IgD-negative memory B cell (primary cell): Measurements from ENCODE around the gene ZNRF3. TPM values are rescaled to one million over a fixed set of nuclear protein-coding genes. Genes with fewer than 3 reads are reported as not detected.

Experiments used
- H3K27ac Mint-ChIP-seq, 3 donors: one replicate each; pipeline ENCODE4 v1.8.0; 2020 to 2022; ENCODE audit warnings: mild to moderate bottlenecking in 3 of 3, mixed read lengths in 3 of 3, moderate library complexity in 1 of 3
- H3K27me3 Mint-ChIP-seq: one replicate; pipeline ENCODE4 v1.8.0; 2021; ENCODE audit warnings: mixed read lengths
- H3K36me3 Mint-ChIP-seq: one replicate; pipeline ENCODE4 v1.8.0; 2020; ENCODE audit warnings: mild to moderate bottlenecking, mixed read lengths
- H3K4me1 Mint-ChIP-seq, 3 donors: one replicate each; pipeline ENCODE4 v1.8.0; 2020 to 2022; ENCODE audit warnings: mixed read lengths in 3 of 3, mild to moderate bottlenecking in 1 of 3
- H3K4me3 Mint-ChIP-seq, 4 donors: one replicate each; pipeline ENCODE4 v1.8.0; 2020 to 2022; ENCODE audit warnings: mild to moderate bottlenecking in 4 of 4, mixed read lengths in 4 of 4, moderate library complexity in 3 of 4
- H3K9me3 Mint-ChIP-seq, 3 donors: one replicate each; pipeline ENCODE4 v1.8.0; 2020 to 2021; ENCODE audit warnings: mixed read lengths in 3 of 3, mild to moderate bottlenecking in 1 of 3
- polyA plus RNA-seq: library from polyadenylated mRNA; unstranded; fragments of 300-500 nt; fragmentation: Illumina TruSeq; gene quantifications from one replicate; pipeline ENCODE4 v1.2.3, GENCODE V29; 2021

ZNRF3 gene
- polyA plus RNA-seq, 1 donor from 2014 or later, result 0.16 TPM

GRCh38 chr22:29093030-29093429, 209.7 kb downstream of the ZNRF3 start:
- Mint-ChIP-seq H3K4me3 (no peak overlapping the region), H3K36me3 (no peaks in the 10 kb centered on the region), H3K4me1 (peaks cover 0 to 3% (median 0%) of the 10 kb centered on the region in 3 donors), H3K27me3 (peaks cover 8% of the 10 kb centered on the region), H3K27ac (no peak overlapping the region), H3K9me3 (peaks cover 0 to 2% (median 0%) of the 10 kb centered on the region in 3 donors)

GRCh38 chr22:29093501-29094300, 210.3 kb downstream of the ZNRF3 start:
- Mint-ChIP-seq H3K9me3 (peaks cover 0 to 2% (median 0%) of the 10 kb centered on the region in 3 donors), H3K27me3 (peaks cover 7% of the 10 kb centered on the region), H3K36me3 (no peaks in the 10 kb centered on the region), H3K27ac (no peak overlapping the region), H3K4me3 (no peak overlapping the region), H3K4me1 (peaks cover 0 to 3% (median 0%) of the 10 kb centered on the region in 3 donors)

- Mint-ChIP-seq H3K4me1 (peaks cover 0 to 3% (median 0%) of the 10 kb centered on the region in 3 donors), H3K27ac (no peak overlapping the region), H3K27me3 (no peaks in the 10 kb centered on the region), H3K4me3 (no peak overlapping the region), H3K9me3 (peaks cover 0 to 2% (median 0%) of the 10 kb centered on the region in 3 donors), H3K36me3 (no peaks in the 10 kb centered on the region)
These were observed 212.1 kb downstream of the ZNRF3 start for GRCh38 chr22:29095459-29095858.

- H3K27ac Mint-ChIP-seq, result no peak overlapping the region
- no peaks in the 10 kb centered on the region for H3K27me3 Mint-ChIP-seq
- no peak overlapping the region for H3K4me3 Mint-ChIP-seq
- H3K9me3 Mint-ChIP-seq, result peaks cover 0 to 2% (median 0%) of the 10 kb centered on the region in 3 donors
- H3K36me3 Mint-ChIP-seq, result no peaks in the 10 kb centered on the region
- no peaks in the 10 kb centered on the region for H3K4me1 Mint-ChIP-seq
These were observed 213.6 kb downstream of the ZNRF3 start for GRCh38 chr22:29096736-29097669.

GRCh38 chr22:29098296-29098695, 214.9 kb downstream of the ZNRF3 start:
- H3K4me1 Mint-ChIP-seq, result no peaks in the 10 kb centered on the region

GRCh38 chr22:29102300-29102699, 218.9 kb downstream of the ZNRF3 start:
- no peak overlapping the region for H3K4me3 Mint-ChIP-seq
- no peaks in the 10 kb centered on the region for H3K4me1 Mint-ChIP-seq
- no peaks in the 10 kb centered on the region for H3K9me3 Mint-ChIP-seq
- no peaks in the 10 kb centered on the region for H3K36me3 Mint-ChIP-seq
- peaks cover 3% of the 10 kb centered on the region for H3K27me3 Mint-ChIP-seq
- H3K27ac Mint-ChIP-seq, result no peak overlapping the region

More at GRCh38 chr22:29098296-29098695, 214.9 kb downstream of the ZNRF3 start:
- Mint-ChIP-seq H3K36me3 (no peaks in the 10 kb centered on the region), H3K4me3 (no peak overlapping the region), H3K27ac (no peak overlapping the region), H3K27me3 (no peaks in the 10 kb centered on the region), H3K9me3 (peaks cover 0 to 2% (median 0%) of the 10 kb centered on the region in 3 donors)

- Mint-ChIP-seq H3K27me3 (peaks cover 3% of the 10 kb centered on the region), H3K36me3 (no peaks in the 10 kb centered on the region), H3K4me3 (no peak overlapping the region), H3K27ac (no peak overlapping the region), H3K4me1 (no peaks in the 10 kb centered on the region), H3K9me3 (no peaks in the 10 kb centered on the region)
These were observed 219.7 kb downstream of the ZNRF3 start for GRCh38 chr22:29103121-29103520.

- no peaks in the 10 kb centered on the region for H3K4me1 Mint-ChIP-seq
- peaks cover 14% of the 10 kb centered on the region for H3K27me3 Mint-ChIP-seq
- H3K27ac Mint-ChIP-seq, result peak overlapping the region in 1 of 3 donors; percentile 47
- H3K9me3 Mint-ChIP-seq, result no peaks in the 10 kb centered on the region
- no peak overlapping the region for H3K4me3 Mint-ChIP-seq
- no peaks in the 10 kb centered on the region for H3K36me3 Mint-ChIP-seq
These were observed 222.1 kb downstream of the ZNRF3 start for GRCh38 chr22:29105468-29105867.

- H3K4me3 Mint-ChIP-seq, result no peak overlapping the region
- H3K9me3 Mint-ChIP-seq, result peaks cover 0 to 2% (median 0%) of the 10 kb centered on the region in 3 donors
- no peak overlapping the region for H3K27ac Mint-ChIP-seq
- peaks cover 15% of the 10 kb centered on the region for H3K27me3 Mint-ChIP-seq
- no peaks in the 10 kb centered on the region for H3K36me3 Mint-ChIP-seq
- H3K4me1 Mint-ChIP-seq, result no peaks in the 10 kb centered on the region
These were observed 223.5 kb downstream of the ZNRF3 start for GRCh38 chr22:29106839-29107238.

Other genes with a start within 250 kb of the ZNRF3 start
- gene TTC28, start 203.7 kb upstream of the ZNRF3 start, polyA plus RNA-seq, result 0.30 TPM
- gene CHEK2, start 141.8 kb upstream of the ZNRF3 start, polyA plus RNA-seq, result 19.4 TPM
- 24.1 TPM for gene HSCB, start 141.5 kb upstream of the ZNRF3 start, polyA plus RNA-seq
- gene CCDC117, start 110.9 kb upstream of the ZNRF3 start, polyA plus RNA-seq, result 12.0 TPM
- gene XBP1, start 83.0 kb upstream of the ZNRF3 start, polyA plus RNA-seq, result 147 TPM
- gene C22orf31, start 178.3 kb downstream of the ZNRF3 start, polyA plus RNA-seq, result not detected
- not detected for gene KREMEN1, start 189.5 kb downstream of the ZNRF3 start, polyA plus RNA-seq